Measurements from ENCODE around the gene MVB12B. TPM values are rescaled to one million over a fixed set of nuclear protein-coding genes. Genes with fewer than 3 reads are reported as not detected.

MVB12B gene
- total and polyA plus RNA-seq, 2 of the 13 experiments (the other 11 are each of a cell fraction or from before 2014, with no cell fraction given), result 12.1 to 30.1 TPM

DNA sequence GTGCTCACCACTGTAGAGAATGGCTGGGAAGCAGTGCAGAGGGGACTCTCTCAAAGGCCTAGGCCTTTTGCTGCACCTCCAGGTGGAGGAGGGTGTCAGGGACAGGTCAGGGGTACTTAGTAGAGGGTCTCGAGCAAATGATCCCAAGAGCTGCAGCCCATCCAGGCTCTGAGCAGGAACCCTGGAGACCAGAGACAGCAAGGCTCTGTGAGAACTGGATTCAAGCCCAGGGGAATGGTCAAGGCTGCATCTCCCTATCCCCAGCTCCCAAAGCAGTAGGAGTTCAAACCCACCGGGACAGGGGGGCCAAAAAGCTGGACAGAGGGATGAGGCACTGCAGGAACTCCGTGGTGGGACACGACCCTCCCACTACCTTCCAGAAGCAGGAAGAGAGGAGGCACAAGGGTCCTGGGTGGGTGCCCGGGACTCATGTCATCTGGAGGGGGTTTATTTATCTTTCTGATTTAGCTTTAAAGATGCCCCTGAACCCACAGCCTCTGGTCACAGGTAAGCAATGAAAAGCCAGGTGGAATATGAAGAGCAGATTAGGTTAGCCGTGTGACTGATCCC is 124.8 kb downstream of the MVB12B start:
- Histone ChIP-seq H2AFZ (ENCODE audit: low read length) (no peak overlapping the region), H3K36me3 (replicated peaks in 1 of 2; ENCODE audit: control insufficient read depth in 1 of 2, insufficient read depth in 2 of 2, low read length in 2 of 2) (peaks cover 22 to 41% of the 10 kb centered on the region in 2 experiments), H3K79me2 (ENCODE audit: insufficient read depth, low read length) (no peaks in the 10 kb centered on the region), H3K4me3 (replicated peaks in 1 of 3; ENCODE audit: insufficient read depth in 1 of 3, low read depth in 2 of 3, low read length in 3 of 3) (no peak overlapping the region), H3K4me2 (ENCODE audit: low read depth, low read length) (no peak overlapping the region), H3K9ac (ENCODE audit: insufficient read depth, low read depth, low read length) (no peak overlapping the region), H3K27me3 (ENCODE audit: control insufficient read depth in 1 of 2, insufficient read depth in 2 of 2, low read length in 2 of 2) (no peaks in the 10 kb centered on the region), H3K27ac (ENCODE audit: extremely low read length, insufficient read depth, low read length) (no peak overlapping the region), H3K9me3 (ENCODE audit: low read length) (no peaks in the 10 kb centered on the region), H3K4me1 (ENCODE audit: insufficient read depth, low read length) (no peaks in the 10 kb centered on the region), H4K20me1 (ENCODE audit: insufficient read depth, low read length) (no peaks in the 10 kb centered on the region)
- intact Hi-C loops (cut with micrococcal nuclease; ENCODE audit: unreplicated experiment), result no loop called here
- TF ChIP-seq CREM (IDR thresholded peaks at IDR 0.05), result no peak
- TF ChIP-seq CREM (CRISPR knock-in tag; IDR thresholded peaks at IDR 0.05), result no peak
- WGBS (ENCODE audit: low lambda C conversion rate), result 97% methylated on average over 5 of the region's 6 CpGs
- no peak for DNase-seq (ENCODE audit: low spot score)
- BruUV-seq (replicated peaks), result no TSS peak
- ATAC-seq, result no peak
- ChIA-PET POLR2A (no interaction called here), CTCF (ENCODE audit: low intra/inter-chr PET ratio, low total read pairs) (no interaction called here)
- no peak for FAIRE-seq
- in situ Hi-C loops (cut with HindIII; ENCODE audit: extremely low pct_ligation_motif_present, low pct_unique_long_range_greater_than_20kb), result no loop called here

DNA sequence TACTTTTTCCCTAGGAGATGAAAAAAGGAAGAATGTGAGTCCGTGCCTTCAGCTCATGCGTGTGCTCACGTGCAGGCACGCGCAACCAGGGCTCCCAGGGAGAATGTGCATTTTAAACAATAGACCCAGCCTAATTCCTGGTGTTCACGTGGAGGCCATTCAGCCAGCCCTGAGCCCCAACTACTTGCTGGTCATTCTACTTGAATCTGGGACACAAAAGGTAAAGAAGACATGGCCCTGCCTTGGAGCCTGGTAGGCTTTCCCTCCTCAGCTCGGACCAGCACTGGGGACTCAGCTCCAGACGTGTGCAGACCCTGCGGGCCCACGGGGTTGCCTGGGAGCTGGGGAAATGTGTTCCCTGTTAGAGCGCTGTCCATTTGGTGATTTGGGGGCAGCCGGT is 125.5 kb downstream of the MVB12B start:
- Histone ChIP-seq H3K9ac (ENCODE audit: insufficient read depth, low read depth, low read length) (no peak overlapping the region), H3K4me2 (ENCODE audit: low read depth, low read length) (no peak overlapping the region), H3K36me3 (replicated peaks in 1 of 2; ENCODE audit: control insufficient read depth in 1 of 2, insufficient read depth in 2 of 2, low read length in 2 of 2) (peaks cover 24 to 41% of the 10 kb centered on the region in 2 experiments), H3K79me2 (ENCODE audit: insufficient read depth, low read length) (no peaks in the 10 kb centered on the region), H3K9me3 (ENCODE audit: low read length) (no peaks in the 10 kb centered on the region), H3K27ac (ENCODE audit: extremely low read length, insufficient read depth, low read length) (no peak overlapping the region), H3K4me3 (replicated peaks in 1 of 3; ENCODE audit: insufficient read depth in 1 of 3, low read depth in 2 of 3, low read length in 3 of 3) (no peak overlapping the region), H3K27me3 (ENCODE audit: control insufficient read depth in 1 of 2, insufficient read depth in 2 of 2, low read length in 2 of 2) (no peaks in the 10 kb centered on the region), H3K4me1 (ENCODE audit: insufficient read depth, low read length) (no peaks in the 10 kb centered on the region), H4K20me1 (ENCODE audit: insufficient read depth, low read length) (no peaks in the 10 kb centered on the region), H2AFZ (ENCODE audit: low read length) (no peak overlapping the region)
- intact Hi-C loops (cut with micrococcal nuclease; ENCODE audit: unreplicated experiment) (no loop called here), in situ Hi-C loops (cut with HindIII; ENCODE audit: extremely low pct_ligation_motif_present, low pct_unique_long_range_greater_than_20kb) (no loop called here)
- DNase-seq (ENCODE audit: low spot score) (no peak), ATAC-seq (no peak), FAIRE-seq (no peak)
- CTCF ChIA-PET (ENCODE audit: low intra/inter-chr PET ratio, low total read pairs), result no interaction called here
- POLR2A ChIA-PET, result no interaction called here
- no TSS peak for BruUV-seq (replicated peaks)
- 100% methylated on average over 8 of the region's 12 CpGs for WGBS (ENCODE audit: low lambda C conversion rate)
- TF ChIP-seq, protein P1, sequence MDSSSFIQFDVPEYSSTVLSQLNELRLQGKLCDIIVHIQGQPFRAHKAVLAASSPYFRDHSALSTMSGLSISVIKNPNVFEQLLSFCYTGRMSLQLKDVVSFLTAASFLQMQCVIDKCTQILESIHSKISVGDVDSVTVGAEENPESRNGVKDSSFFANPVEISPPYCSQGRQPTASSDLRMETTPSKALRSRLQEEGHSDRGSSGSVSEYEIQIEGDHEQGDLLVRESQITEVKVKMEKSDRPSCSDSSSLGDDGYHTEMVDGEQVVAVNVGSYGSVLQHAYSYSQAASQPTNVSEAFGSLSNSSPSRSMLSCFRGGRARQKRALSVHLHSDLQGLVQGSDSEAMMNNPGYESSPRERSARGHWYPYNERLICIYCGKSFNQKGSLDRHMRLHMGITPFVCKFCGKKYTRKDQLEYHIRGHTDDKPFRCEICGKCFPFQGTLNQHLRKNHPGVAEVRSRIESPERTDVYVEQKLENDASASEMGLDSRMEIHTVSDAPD (CRISPR knock-in tag; IDR thresholded peaks at IDR 0.05), result no peak
- no peak for TF ChIP-seq ZFP62 (CRISPR knock-in tag; IDR thresholded peaks at IDR 0.05)
- TF ChIP-seq, protein P2, sequence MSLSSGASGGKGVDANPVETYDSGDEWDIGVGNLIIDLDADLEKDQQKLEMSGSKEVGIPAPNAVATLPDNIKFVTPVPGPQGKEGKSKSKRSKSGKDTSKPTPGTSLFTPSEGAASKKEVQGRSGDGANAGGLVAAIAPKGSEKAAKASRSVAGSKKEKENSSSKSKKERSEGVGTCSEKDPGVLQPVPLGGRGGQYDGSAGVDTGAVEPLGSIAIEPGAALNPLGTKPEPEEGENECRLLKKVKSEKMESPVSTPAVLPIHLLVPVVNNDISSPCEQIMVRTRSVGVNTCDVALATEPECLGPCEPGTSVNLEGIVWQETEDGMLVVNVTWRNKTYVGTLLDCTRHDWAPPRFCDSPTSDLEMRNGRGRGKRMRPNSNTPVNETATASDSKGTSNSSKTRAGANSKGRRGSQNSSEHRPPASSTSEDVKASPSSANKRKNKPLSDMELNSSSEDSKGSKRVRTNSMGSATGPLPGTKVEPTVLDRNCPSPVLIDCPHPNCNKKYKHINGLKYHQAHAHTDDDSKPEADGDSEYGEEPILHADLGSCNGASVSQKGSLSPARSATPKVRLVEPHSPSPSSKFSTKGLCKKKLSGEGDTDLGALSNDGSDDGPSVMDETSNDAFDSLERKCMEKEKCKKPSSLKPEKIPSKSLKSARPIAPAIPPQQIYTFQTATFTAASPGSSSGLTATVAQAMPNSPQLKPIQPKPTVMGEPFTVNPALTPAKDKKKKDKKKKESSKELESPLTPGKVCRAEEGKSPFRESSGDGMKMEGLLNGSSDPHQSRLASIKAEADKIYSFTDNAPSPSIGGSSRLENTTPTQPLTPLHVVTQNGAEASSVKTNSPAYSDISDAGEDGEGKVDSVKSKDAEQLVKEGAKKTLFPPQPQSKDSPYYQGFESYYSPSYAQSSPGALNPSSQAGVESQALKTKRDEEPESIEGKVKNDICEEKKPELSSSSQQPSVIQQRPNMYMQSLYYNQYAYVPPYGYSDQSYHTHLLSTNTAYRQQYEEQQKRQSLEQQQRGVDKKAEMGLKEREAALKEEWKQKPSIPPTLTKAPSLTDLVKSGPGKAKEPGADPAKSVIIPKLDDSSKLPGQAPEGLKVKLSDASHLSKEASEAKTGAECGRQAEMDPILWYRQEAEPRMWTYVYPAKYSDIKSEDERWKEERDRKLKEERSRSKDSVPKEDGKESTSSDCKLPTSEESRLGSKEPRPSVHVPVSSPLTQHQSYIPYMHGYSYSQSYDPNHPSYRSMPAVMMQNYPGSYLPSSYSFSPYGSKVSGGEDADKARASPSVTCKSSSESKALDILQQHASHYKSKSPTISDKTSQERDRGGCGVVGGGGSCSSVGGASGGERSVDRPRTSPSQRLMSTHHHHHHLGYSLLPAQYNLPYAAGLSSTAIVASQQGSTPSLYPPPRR (CRISPR knock-in tag; IDR thresholded peaks at IDR 0.05; ENCODE audit: borderline replicate concordance), result no peak
- TF ChIP-seq, protein P3, sequence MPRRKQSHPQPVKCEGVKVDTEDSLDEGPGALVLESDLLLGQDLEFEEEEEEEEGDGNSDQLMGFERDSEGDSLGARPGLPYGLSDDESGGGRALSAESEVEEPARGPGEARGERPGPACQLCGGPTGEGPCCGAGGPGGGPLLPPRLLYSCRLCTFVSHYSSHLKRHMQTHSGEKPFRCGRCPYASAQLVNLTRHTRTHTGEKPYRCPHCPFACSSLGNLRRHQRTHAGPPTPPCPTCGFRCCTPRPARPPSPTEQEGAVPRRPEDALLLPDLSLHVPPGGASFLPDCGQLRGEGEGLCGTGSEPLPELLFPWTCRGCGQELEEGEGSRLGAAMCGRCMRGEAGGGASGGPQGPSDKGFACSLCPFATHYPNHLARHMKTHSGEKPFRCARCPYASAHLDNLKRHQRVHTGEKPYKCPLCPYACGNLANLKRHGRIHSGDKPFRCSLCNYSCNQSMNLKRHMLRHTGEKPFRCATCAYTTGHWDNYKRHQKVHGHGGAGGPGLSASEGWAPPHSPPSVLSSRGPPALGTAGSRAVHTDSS (CRISPR knock-in tag; conservative IDR thresholded peaks at IDR 0.05), result no peak
- no peak for TF ChIP-seq IRX3 (CRISPR knock-in tag; IDR thresholded peaks at IDR 0.05; ENCODE audit: borderline replicate concordance, low read depth)
- no peak for TF ChIP-seq HNRNPL (IDR thresholded peaks at IDR 0.05; ENCODE audit: low read depth, low read length)
- TF ChIP-seq, protein P4, sequence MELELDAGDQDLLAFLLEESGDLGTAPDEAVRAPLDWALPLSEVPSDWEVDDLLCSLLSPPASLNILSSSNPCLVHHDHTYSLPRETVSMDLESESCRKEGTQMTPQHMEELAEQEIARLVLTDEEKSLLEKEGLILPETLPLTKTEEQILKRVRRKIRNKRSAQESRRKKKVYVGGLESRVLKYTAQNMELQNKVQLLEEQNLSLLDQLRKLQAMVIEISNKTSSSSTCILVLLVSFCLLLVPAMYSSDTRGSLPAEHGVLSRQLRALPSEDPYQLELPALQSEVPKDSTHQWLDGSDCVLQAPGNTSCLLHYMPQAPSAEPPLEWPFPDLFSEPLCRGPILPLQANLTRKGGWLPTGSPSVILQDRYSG (CRISPR knock-in tag; IDR thresholded peaks at IDR 0.05), result no peak
